Measurements from ENCODE around the gene ORAI3. TPM values are rescaled to one million over a fixed set of nuclear protein-coding genes. Genes with fewer than 3 reads are reported as not detected.

ORAI3 gene
- total and polyA plus RNA-seq, 4 experiments from 2014 or later, result 16.2 to 22.0 (median 18.4) TPM

- CTCF ChIA-PET (ENCODE audit: partially characterized antibody), result interaction anchor here (1.1 to 1.8 kb wide), 2 partner anchors 146 kb away, joined by 3 to 4 read pairs; no protein-coding TSS in a partner anchor
These were observed 47.6 kb downstream of the ORAI3 start for GRCh38 chr16:30996324-30996984.

GRCh38 chr16:30996985-30997724, 48.3 kb downstream of the ORAI3 start:
- no peaks in the 10 kb centered on the region for H3K9me3 ChIP-seq (ENCODE audit: control insufficient read depth in 1 of 2, low read length in 2 of 2)
- POLR2A ChIA-PET (ENCODE audit: partially characterized antibody), result interaction anchor here (0.7 to 1.5 kb wide), 4 partner anchors 11 to 145 kb away, joined by 3 to 5 read pairs (median 4); partner anchors contain the start of genes ZNF646 and ZNF668
- no peaks in the 10 kb centered on the region for H3K9me3 Mint-ChIP-seq
- peak overlapping the region; percentile 67 to 86 (median 82) for H3K4me3 Mint-ChIP-seq
- CTCF ChIA-PET (ENCODE audit: partially characterized antibody), result interaction anchor here (1.1 kb wide), 1 partner anchor 145 kb away, joined by 3 read pairs; no protein-coding TSS in a partner anchor
- intact Hi-C loops (cut with micrococcal nuclease), result loop anchor here (1.0 to 5.0 kb wide), 5 partner anchors 36 to 145 kb away; partner anchors contain the start of genes KAT8, SETD1A, STX4 and ZNF646
- H3K36me3 Mint-ChIP-seq, result no peaks in the 10 kb centered on the region
- H3K27ac ChIP-seq (ENCODE audit: low read depth, low read length), result peak overlapping the region; percentile 47
- no peaks in the 10 kb centered on the region for H3K27me3 ChIP-seq (ENCODE audit: insufficient read depth, low read length)
- H3K27ac Mint-ChIP-seq, result peak overlapping the region in 6 of 7 donors; percentile 54 to 89 (median 85)
- DNase-seq, result peak; percentile 59 to 82 (median 66)
- H3K4me1 ChIP-seq (ENCODE audit: insufficient read depth, low read length), result peaks cover 11% of the 10 kb centered on the region
- no peaks in the 10 kb centered on the region for H3K27me3 Mint-ChIP-seq
- peaks cover 2 to 6% (median 4%) of the 10 kb centered on the region in 4 donors for H3K4me1 Mint-ChIP-seq
- H3K36me3 ChIP-seq (ENCODE audit: insufficient read depth, low read length), result no peaks in the 10 kb centered on the region
- H3K4me3 ChIP-seq (ENCODE audit: low read length in 2 of 2), result peak overlapping the region; percentile 60 to 69

More at GRCh38 chr16:30996324-30996984, 47.6 kb downstream of the ORAI3 start:
- Histone ChIP-seq H3K4me1 (ENCODE audit: insufficient read depth, low read length) (peaks cover 11% of the 10 kb centered on the region), H3K36me3 (ENCODE audit: insufficient read depth, low read length) (no peaks in the 10 kb centered on the region), H3K9me3 (ENCODE audit: control insufficient read depth in 1 of 2, low read length in 2 of 2) (no peaks in the 10 kb centered on the region), H3K27me3 (ENCODE audit: insufficient read depth, low read length) (no peaks in the 10 kb centered on the region), H3K27ac (ENCODE audit: low read depth, low read length) (peak overlapping the region; percentile 47), H3K4me3 (ENCODE audit: low read length in 2 of 2) (peak overlapping the region; percentile 60 to 69)
- DNase-seq, result no peak
- intact Hi-C loops (cut with micrococcal nuclease), result loop anchor here (5.0 kb wide), 1 partner anchor 39 kb away; the partner anchor contains the start of gene SETD1A
- peak overlapping the region; percentile 61 to 86 (median 82) for H3K4me3 Mint-ChIP-seq
- H3K36me3 Mint-ChIP-seq, result no peaks in the 10 kb centered on the region
- H3K27ac Mint-ChIP-seq, result peak overlapping the region in 5 of 7 donors; percentile 54 to 89 (median 86)
- H3K9me3 Mint-ChIP-seq, result no peaks in the 10 kb centered on the region
- peaks cover 2 to 6% (median 4%) of the 10 kb centered on the region in 4 donors for H3K4me1 Mint-ChIP-seq
- H3K27me3 Mint-ChIP-seq, result no peaks in the 10 kb centered on the region
- POLR2A ChIA-PET (ENCODE audit: partially characterized antibody), result interaction anchor here (1.0 to 1.5 kb wide), 3 partner anchors 10 to 146 kb away, joined by 4 to 5 read pairs (median 5); partner anchors contain the start of genes ZNF646 and ZNF668

GRCh38 chr16:30997725-30998711, 49.1 kb downstream of the ORAI3 start:
- no peaks in the 10 kb centered on the region for H3K36me3 ChIP-seq (ENCODE audit: insufficient read depth, low read length)
- intact Hi-C loops (cut with micrococcal nuclease), result loop anchor here (1.0 to 5.0 kb wide), 5 partner anchors 35 to 144 kb away; partner anchors contain the start of genes KAT8, SETD1A, STX4 and ZNF646
- peak overlapping the region in 3 of 7 donors; percentile 18 to 54 (median 22) for H3K27ac Mint-ChIP-seq
- ChIA-PET POLR2A (ENCODE audit: partially characterized antibody) (interaction anchor here (0.7 to 1.5 kb wide), 4 partner anchors 37 to 144 kb away, joined by 3 to 5 read pairs (median 4); partner anchors contain the start of genes ZNF646 and ZNF668), CTCF (ENCODE audit: partially characterized antibody) (interaction anchor here (1.1 to 1.9 kb wide), 2 partner anchors 14 to 144 kb away, joined by 3 to 9 read pairs; no protein-coding TSS in a partner anchor)
- no peak overlapping the region for H3K27ac ChIP-seq (ENCODE audit: low read depth, low read length)
- no peaks in the 10 kb centered on the region for H3K9me3 Mint-ChIP-seq
- H3K36me3 Mint-ChIP-seq, result no peaks in the 10 kb centered on the region
- no peak for DNase-seq
- H3K27me3 ChIP-seq (ENCODE audit: insufficient read depth, low read length), result no peaks in the 10 kb centered on the region
- peaks cover 11% of the 10 kb centered on the region for H3K4me1 ChIP-seq (ENCODE audit: insufficient read depth, low read length)
- H3K27me3 Mint-ChIP-seq, result no peaks in the 10 kb centered on the region
- H3K4me3 Mint-ChIP-seq, result peak overlapping the region; percentile 46 to 86 (median 74)
- H3K4me3 ChIP-seq (ENCODE audit: low read length in 2 of 2), result peak overlapping the region; percentile 6 to 60
- H3K9me3 ChIP-seq (ENCODE audit: control insufficient read depth in 1 of 2, low read length in 2 of 2), result no peaks in the 10 kb centered on the region
- H3K4me1 Mint-ChIP-seq, result peaks cover 2 to 6% (median 4%) of the 10 kb centered on the region in 4 donors

GRCh38 chr16:30998852-30999761, 50.2 kb downstream of the ORAI3 start:
- H3K27me3 ChIP-seq (ENCODE audit: insufficient read depth, low read length), result no peaks in the 10 kb centered on the region
- Mint-ChIP-seq H3K27me3 (no peaks in the 10 kb centered on the region), H3K4me3 (no peak overlapping the region), H3K36me3 (no peaks in the 10 kb centered on the region), H3K9me3 (no peaks in the 10 kb centered on the region), H3K27ac (peak overlapping the region in 1 of 7 donors; percentile 9), H3K4me1 (peaks cover 2 to 6% (median 4%) of the 10 kb centered on the region in 4 donors)
- H3K4me1 ChIP-seq (ENCODE audit: insufficient read depth, low read length), result peaks cover 11% of the 10 kb centered on the region
- H3K27ac ChIP-seq (ENCODE audit: low read depth, low read length), result no peak overlapping the region
- H3K9me3 ChIP-seq (ENCODE audit: control insufficient read depth in 1 of 2, low read length in 2 of 2), result no peaks in the 10 kb centered on the region
- DNase-seq, result no peak
- ChIA-PET CTCF (ENCODE audit: partially characterized antibody) (interaction anchor here (1.9 kb wide), 1 partner anchor 15 kb away, joined by 9 read pairs; no protein-coding TSS in a partner anchor), POLR2A (ENCODE audit: partially characterized antibody) (interaction anchor here (0.7 kb wide), 2 partner anchors 36 to 74 kb away, joined by 3 read pairs; partner anchors contain the start of gene ZNF668)
- intact Hi-C loops (cut with micrococcal nuclease), result loop anchor here (5.0 kb wide), 1 partner anchor 42 kb away; the partner anchor contains the start of gene SETD1A
- H3K4me3 ChIP-seq (ENCODE audit: low read length in 2 of 2), result no peak overlapping the region
- H3K36me3 ChIP-seq (ENCODE audit: insufficient read depth, low read length), result no peaks in the 10 kb centered on the region

- H3K36me3 ChIP-seq (ENCODE audit: insufficient read depth, low read length), result no peaks in the 10 kb centered on the region
- H3K9me3 ChIP-seq (ENCODE audit: control insufficient read depth in 1 of 2, low read length in 2 of 2), result no peaks in the 10 kb centered on the region
- ChIA-PET CTCF (ENCODE audit: partially characterized antibody) (no interaction called here), POLR2A (ENCODE audit: partially characterized antibody) (no interaction called here)
- H3K4me3 ChIP-seq (ENCODE audit: low read length in 2 of 2), result no peak overlapping the region
- Mint-ChIP-seq H3K36me3 (no peaks in the 10 kb centered on the region), H3K4me1 (peaks cover 2 to 6% (median 4%) of the 10 kb centered on the region in 4 donors), H3K27me3 (no peaks in the 10 kb centered on the region), H3K4me3 (no peak overlapping the region), H3K9me3 (no peaks in the 10 kb centered on the region), H3K27ac (no peak overlapping the region)
- no peak overlapping the region for H3K27ac ChIP-seq (ENCODE audit: low read depth, low read length)
- H3K27me3 ChIP-seq (ENCODE audit: insufficient read depth, low read length), result no peaks in the 10 kb centered on the region
- no peak for DNase-seq
- H3K4me1 ChIP-seq (ENCODE audit: insufficient read depth, low read length), result peaks cover 11% of the 10 kb centered on the region
- intact Hi-C loops (cut with micrococcal nuclease), result no loop called here
These were observed 52.0 kb downstream of the ORAI3 start for GRCh38 chr16:31000671-31001382.
